Activated CD4-positive, CD25-positive, alpha-beta regulatory T cell treated with anti-CD3 and anti-CD28 coated beads, Interleukin-2, amount 50 U/mL, for 24 hours (primary cell): ENCODE measurements around the gene XRCC6.
"Not testable (repeated sequence)": the region's sequence is repeated elsewhere in the genome, so short reads cannot be mapped to it uniquely, and the experiment has no call there.

Experiments
- ATAC-seq, 2 donors: fragments of 150-1000 bp; cut with Tn5 transposase; one replicate each; pipeline ENCODE4 v1.10.0; 2021; ENCODE audit warnings: mild to moderate bottlenecking in 1 of 2, moderate library complexity in 1 of 2

XRCC6 gene

GRCh38 chr22:41621099-41621910 lies at the start of gene XRCC6:
XRCC6 (plus strand) TSS chr22:41621295; CDS start chr22:41622005, 710 bp downstream.
- ATAC-seq = peak; percentile 87 to 88

- ATAC-seq = no peak
Measured at GRCh38 chr22:41571786-41572185, 49.3 kb upstream of the XRCC6 start.

- ATAC-seq = not testable (repeated sequence)
Measured at GRCh38 chr22:41572305-41572704, 48.8 kb upstream of the XRCC6 start.

- ATAC-seq = no peak
Measured at GRCh38 chr22:41573677-41574076, 47.4 kb upstream of the XRCC6 start.

DNA sequence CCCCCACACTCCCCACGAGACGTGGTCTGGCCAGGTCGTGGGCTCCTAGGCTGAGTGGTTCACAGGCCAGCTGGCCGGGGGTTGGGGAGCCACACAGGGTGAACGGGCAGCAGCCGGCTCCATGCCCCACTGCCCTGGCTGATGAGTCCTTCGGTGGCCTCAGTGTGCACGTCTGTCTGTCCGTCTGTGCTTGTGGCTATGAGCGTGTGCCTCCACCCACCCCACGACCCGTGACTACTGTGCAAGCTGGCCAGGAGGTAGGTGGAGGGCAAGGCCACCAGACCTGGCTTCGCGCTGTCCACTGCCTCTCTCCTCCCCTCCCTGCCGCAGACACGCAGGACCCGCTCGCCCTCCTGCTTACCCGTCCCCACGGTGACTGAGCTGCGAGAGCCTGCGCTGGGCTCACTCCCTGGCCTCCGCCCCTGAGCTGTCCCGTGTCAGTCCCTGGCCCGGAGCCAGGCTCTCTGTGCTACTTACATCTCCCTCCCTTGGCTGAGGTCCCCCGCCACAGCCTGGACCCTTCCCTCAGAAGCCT lies 46.2 kb upstream of the XRCC6 start:
- ATAC-seq = no peak

DNA sequence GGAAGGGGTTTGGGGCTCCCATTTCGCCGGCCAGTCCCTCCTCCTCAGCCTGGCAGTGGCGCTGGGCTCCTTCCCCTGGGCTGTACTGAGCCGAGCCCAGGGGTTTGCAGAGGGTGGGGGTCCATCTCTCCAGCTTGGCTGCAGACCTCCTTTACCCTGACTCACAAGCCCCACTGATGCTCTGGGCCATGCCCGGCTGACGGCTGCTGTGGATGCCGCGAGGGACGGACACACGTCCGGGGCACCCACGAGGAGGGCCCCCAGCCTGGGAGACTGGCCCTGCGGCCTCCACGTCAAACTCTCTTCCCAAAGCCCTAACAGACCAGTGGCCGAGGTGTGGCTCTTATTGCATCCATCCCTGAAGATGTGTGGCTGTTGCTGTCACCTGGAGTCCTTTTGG lies 45.6 kb upstream of the XRCC6 start:
- ATAC-seq = no peak

GRCh38 chr22:41576877-41577276 lies 44.2 kb upstream of the XRCC6 start:
- ATAC-seq = peak; percentile 18 to 41

GRCh38 chr22:41578114-41578513 lies 43.0 kb upstream of the XRCC6 start:
- ATAC-seq = no peak

- no peak for ATAC-seq
Measured at GRCh38 chr22:41578818-41579217, 42.3 kb upstream of the XRCC6 start.

- ATAC-seq = no peak
Measured at GRCh38 chr22:41579297-41579996, 41.6 kb upstream of the XRCC6 start.

DNA sequence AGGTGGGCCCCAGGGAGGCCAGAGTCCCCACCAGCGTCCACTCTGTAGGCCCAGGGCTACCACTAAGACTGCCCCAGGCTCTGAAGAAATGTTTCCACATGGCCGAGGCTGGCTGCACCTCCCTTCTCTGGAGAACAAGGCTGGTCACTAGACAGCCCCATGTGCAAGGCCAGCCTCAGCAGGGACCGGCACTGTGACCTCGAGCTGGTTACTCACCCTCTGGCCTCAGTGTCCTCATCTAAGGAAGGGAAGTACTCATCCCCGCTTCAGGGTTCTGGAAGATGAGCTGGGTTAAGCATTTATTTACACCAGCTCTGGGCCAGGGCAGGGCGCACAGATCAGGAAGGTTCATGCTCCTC lies 41.1 kb upstream of the XRCC6 start:
- ATAC-seq = no peak

- no peak for ATAC-seq
Measured at GRCh38 chr22:41582694-41583093, 38.4 kb upstream of the XRCC6 start.

- ATAC-seq = no peak
Measured at GRCh38 chr22:41584881-41585280, 36.2 kb upstream of the XRCC6 start.

- ATAC-seq = no peak
Measured at GRCh38 chr22:41585898-41586297, 35.2 kb upstream of the XRCC6 start.

GRCh38 chr22:41587347-41587723 lies 33.8 kb upstream of the XRCC6 start:
- no peak for ATAC-seq

DNA sequence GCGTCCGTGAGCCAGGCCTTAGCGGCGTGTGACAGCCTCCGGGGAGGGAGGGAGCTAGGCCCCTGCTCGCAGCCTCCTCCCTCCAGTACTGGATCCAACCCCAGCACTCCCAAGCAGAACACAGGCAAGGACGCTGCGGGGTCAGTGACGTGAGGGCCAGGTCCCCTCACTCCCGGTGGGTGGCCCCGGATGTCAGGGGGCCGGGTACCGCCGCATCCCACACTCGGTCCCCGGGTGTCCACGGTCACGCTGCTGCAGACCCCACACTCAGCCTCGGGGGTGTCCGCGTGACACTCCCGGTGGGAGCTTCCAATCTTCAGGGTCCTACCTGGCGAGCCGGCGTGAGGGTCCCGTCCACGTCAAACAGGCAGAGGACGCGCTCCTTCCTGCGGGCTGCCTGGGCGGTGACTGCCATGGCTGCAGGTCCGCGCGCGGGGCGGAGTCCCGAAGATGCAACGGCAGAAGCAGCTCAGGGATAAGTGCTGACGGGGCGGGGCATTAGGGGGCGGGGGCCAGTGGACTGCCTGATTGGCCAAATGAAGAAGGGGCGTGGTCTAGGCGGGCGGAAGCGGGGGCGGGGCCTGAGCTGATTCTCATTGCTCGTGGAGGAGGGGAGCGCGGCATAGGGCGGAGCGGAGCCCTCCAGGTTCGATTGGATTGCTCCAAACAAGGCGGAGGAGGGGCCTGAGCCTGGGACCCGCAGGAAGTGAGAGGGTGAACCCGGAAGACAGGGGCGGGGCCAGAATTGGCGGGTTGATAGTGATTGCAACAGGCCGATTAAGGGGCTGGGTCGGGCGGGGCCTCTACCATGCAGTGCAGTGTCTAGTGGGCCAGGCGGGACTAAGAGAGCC lies 31.5 kb upstream of the XRCC6 start, which contains the start of gene PMM1:
PMM1 (minus strand) TSS at position 450 of the 851 bp plus-strand sequence; CDS start at position 415, 35 bp downstream.
- peak; percentile 97 to 98 for ATAC-seq

GRCh38 chr22:41593336-41593960 lies 27.6 kb upstream of the XRCC6 start:
- not testable (repeated sequence) for ATAC-seq

DNA sequence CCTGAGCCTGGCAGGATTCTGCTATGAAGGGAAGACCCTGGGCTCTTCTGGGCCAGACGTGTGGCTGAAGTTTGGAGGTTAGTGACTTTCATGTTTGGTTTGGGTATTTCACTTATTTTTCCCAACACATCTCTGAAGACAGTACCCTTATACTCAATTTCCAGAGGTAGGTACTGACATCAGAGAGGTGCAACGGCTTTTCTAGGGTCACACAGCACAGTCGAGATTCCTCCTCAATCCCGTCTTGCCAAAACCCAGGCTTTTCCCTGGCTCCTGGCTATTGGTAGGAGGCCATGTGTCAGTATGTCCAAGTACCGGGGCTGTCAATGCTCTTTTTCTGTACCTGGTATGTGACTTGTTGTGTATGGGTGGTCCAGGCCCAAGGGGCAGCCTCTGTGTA lies 25.4 kb upstream of the XRCC6 start:
- ATAC-seq = no peak

DNA sequence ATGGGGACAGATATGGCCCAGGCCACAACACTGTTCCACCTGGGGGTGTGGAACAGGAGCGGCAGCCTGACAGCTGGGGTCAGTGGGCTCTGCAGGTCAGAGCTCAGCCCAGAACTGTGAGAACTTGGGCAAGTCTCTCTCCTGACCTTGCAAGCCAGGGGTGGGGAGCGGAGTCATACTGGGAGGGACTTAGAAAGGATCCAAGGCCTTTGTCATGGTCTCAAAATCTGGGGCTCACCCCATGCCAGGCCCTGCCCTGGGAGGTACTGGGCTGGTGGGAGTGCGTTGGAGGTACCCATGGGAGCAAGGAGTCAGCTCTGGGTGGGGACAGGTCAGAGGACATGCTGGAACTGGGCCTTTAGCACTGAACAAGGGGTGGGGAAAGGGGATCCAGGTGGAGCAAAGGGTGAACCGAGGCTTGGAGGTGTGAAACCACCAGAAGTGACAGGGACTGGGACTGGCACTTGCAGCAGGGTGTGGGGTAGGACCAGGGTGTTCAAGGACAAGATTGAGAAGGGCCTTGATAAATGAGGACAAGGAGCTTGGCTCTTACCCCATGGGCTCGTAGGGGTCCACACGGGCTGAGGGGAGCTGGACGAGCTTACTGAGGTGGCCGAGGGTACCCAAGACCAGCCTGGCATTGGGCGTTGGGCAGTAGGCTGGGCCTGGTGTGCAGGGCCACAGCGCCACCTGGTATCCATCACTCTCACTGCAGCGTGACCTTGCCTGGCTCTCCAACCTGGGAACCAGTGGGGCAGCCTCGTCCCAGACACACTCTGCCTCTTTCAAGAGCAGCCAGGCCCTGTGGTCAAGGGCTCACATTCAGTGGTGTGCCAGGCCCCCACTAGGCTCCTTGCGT lies 24.1 kb upstream of the XRCC6 start:
- peak; percentile 51 to 57 for ATAC-seq

DNA sequence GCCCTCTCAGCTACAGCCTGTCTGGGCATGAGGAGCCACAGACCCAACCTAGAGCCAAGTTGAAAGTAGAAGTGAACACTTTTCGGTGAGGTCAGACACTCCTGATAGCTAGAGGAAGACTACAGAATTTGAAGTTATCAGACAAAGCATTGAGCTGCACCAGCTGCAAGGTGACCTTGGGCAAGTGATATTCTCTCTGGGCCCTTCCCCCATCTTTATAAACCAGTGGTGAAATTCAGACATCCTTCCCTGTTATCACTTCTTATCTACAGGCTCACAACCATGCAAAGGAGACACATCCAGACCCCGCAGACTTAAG lies 23.5 kb upstream of the XRCC6 start:
- ATAC-seq = no peak

- ATAC-seq = no peak
Measured at GRCh38 chr22:41598081-41598480, 23.0 kb upstream of the XRCC6 start.
